Astrocyte of the spinal cord (primary cell): Measurements from ENCODE around the gene MCC.

Experiments used
- DNase-seq: peaks from one replicate; pipeline ENCODE4 v3.0.0; 2011; ENCODE audit warnings: low read depth, low spot score
- H3K4me3 ChIP-seq: 2 replicates; pipeline ENCODE4 v1.5.1; 2011; ENCODE audit warnings: low read depth, mild to moderate bottlenecking, low read length, moderate library complexity
- in situ Hi-C: cut with HindIII; loops from 2 replicates; pipeline ENCODE4 v1.10.0; 2017; ENCODE audit warnings: low sequenced_read_pairs
- TF ChIP-seq, protein P1 (sequence below): IDR thresholded peaks from 2 replicates; pipeline ENCODE4 v1.5.1; 2012; ENCODE audit warnings: low read depth, mild to moderate bottlenecking, low read length, inconsistent platforms

The MCC gene

DNA sequence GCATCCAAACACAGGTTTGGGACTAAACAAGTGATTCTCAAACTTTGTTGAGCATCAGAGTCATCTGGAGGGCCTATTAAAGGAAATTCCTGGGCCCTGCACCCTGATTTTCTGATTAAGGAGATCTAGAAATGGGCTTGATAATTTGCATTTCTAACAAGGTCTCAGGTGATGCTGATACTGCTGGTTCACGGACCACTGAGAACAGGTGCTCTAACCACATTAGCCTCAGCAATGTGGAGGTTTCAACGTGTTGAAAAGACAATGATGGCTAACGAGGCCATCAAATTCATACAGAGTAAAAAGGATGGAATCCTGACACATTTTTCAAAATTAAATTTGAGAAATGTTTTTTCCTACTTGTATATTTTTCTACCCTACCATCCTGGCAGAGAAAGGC lies 225.6 kb downstream of the MCC start:
- no peak for DNase-seq
- TF ChIP-seq, protein P1, sequence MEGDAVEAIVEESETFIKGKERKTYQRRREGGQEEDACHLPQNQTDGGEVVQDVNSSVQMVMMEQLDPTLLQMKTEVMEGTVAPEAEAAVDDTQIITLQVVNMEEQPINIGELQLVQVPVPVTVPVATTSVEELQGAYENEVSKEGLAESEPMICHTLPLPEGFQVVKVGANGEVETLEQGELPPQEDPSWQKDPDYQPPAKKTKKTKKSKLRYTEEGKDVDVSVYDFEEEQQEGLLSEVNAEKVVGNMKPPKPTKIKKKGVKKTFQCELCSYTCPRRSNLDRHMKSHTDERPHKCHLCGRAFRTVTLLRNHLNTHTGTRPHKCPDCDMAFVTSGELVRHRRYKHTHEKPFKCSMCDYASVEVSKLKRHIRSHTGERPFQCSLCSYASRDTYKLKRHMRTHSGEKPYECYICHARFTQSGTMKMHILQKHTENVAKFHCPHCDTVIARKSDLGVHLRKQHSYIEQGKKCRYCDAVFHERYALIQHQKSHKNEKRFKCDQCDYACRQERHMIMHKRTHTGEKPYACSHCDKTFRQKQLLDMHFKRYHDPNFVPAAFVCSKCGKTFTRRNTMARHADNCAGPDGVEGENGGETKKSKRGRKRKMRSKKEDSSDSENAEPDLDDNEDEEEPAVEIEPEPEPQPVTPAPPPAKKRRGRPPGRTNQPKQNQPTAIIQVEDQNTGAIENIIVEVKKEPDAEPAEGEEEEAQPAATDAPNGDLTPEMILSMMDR, result no peak
- H3K4me3 ChIP-seq, result no peak overlapping the region
- in situ Hi-C loops, result no loop called here

GRCh38 chr5:113259034-113259433 lies 229.2 kb downstream of the MCC start:
- no peak for DNase-seq
- in situ Hi-C loops, result no loop called here
- TF ChIP-seq, protein P1, result no peak
- no peak overlapping the region for H3K4me3 ChIP-seq

- TF ChIP-seq, protein P1, result no peak
- DNase-seq, result no peak
- no peak overlapping the region for H3K4me3 ChIP-seq
- in situ Hi-C loops, result no loop called here
These were observed 230.7 kb downstream of the MCC start for GRCh38 chr5:113257545-113257944.

- H3K4me3 ChIP-seq, result no peak overlapping the region
- TF ChIP-seq, protein P1, result no peak
- DNase-seq, result no peak
- in situ Hi-C loops, result no loop called here
These were observed 231.4 kb downstream of the MCC start for GRCh38 chr5:113256671-113257452.

- no peak overlapping the region for H3K4me3 ChIP-seq
- in situ Hi-C loops, result no loop called here
- DNase-seq, result no peak
- TF ChIP-seq, protein P1, result no peak
These were observed 232.5 kb downstream of the MCC start for GRCh38 chr5:113255579-113256386.

- in situ Hi-C loops, result no loop called here
- H3K4me3 ChIP-seq, result no peak overlapping the region
- TF ChIP-seq, protein P1, result no peak
- DNase-seq, result no peak
These were observed 233.1 kb downstream of the MCC start for GRCh38 chr5:113255105-113255504.
